A673 (cell line): ENCODE data around the gene GRK1. TPM values are rescaled to one million over a fixed set of nuclear protein-coding genes. Genes with fewer than 3 reads are reported as not detected.

Experiments
- BruUV-seq: library from RNA; stranded (reverse); fragments of 400-500 nt; replicated peaks from 2 replicates; lab custom pipeline; 2021; lab: Mats Ljungman, UMichigan
- CTCF ChIA-PET: fragments of 300-600 bp; sonication (Branson Sonifier 250); formaldehyde crosslinking; loops from one replicate; lab custom pipeline; 2022; ENCODE audit warnings: antibody characterized with exemption; lab: Charles Lee
- POLR2A ChIA-PET: fragments of 300-600 bp; sonication (Branson Sonifier 250); formaldehyde crosslinking; loops from one replicate; lab custom pipeline; 2022; ENCODE audit warnings: antibody characterized with exemption; ENCODE audit not compliant: low non-redundant PET; lab: Charles Lee
- DNase-seq: peaks from one replicate; pipeline ENCODE4 v3.0.0-alpha.2; 2015; ENCODE audit warnings: low spot score
- H3K27ac ChIP-seq: fragments of 200-600 bp; sonication (generic); 2 replicates; pipeline ENCODE4 v1.5.1; 2016; ENCODE audit warnings: mixed run types, low read depth, mild to moderate bottlenecking, mixed read lengths, antibody characterized with exemption, low read length; ENCODE audit not compliant: poor library complexity, severe bottlenecking
- H3K27me3 ChIP-seq: fragments of 200-600 bp; sonication (generic); replicated peaks from 2 replicates; pipeline ENCODE4 v1.6.1; 2017; ENCODE audit warnings: mixed run types, low read depth, mild to moderate bottlenecking, mixed read lengths, antibody characterized with exemption, low read length; ENCODE audit not compliant: insufficient read depth, poor library complexity
- H3K36me3 ChIP-seq: fragments of 200-600 bp; sonication (generic); 2 replicates; pipeline ENCODE4 v1.6.1; 2016; ENCODE audit warnings: mixed run types, mild to moderate bottlenecking, mixed read lengths, antibody characterized with exemption, low read length; ENCODE audit not compliant: insufficient read depth, poor library complexity, severe bottlenecking
- H3K4me1 ChIP-seq: fragments of 200-600 bp; sonication (generic); 2 replicates; pipeline ENCODE4 v1.6.1; 2017; ENCODE audit warnings: mixed run types, mild to moderate bottlenecking, mixed read lengths, antibody characterized with exemption, low read length; ENCODE audit not compliant: insufficient read depth, poor library complexity, severe bottlenecking
- H3K4me3 ChIP-seq: fragments of 200-600 bp; sonication (generic); 2 replicates; pipeline ENCODE4 v1.5.1; 2016; ENCODE audit warnings: low read depth, mixed run types, mild to moderate bottlenecking, mixed read lengths, low read length; ENCODE audit not compliant: poor library complexity, severe bottlenecking
- H3K9me3 ChIP-seq: fragments of 200-600 bp; sonication (generic); 2 replicates; pipeline ENCODE4 v1.6.1; 2016; ENCODE audit warnings: mixed run types, low read depth, mild to moderate bottlenecking, mixed read lengths, antibody characterized with exemption, low read length; ENCODE audit not compliant: poor library complexity, severe bottlenecking
- CTCF ChIP-seq: fragments of 300-800, 200-600 bp; sonication (generic); conservative IDR thresholded peaks from 2 replicates; pipeline ENCODE4 v1.5.1; 2017; ENCODE audit warnings: low read depth, mild to moderate bottlenecking, antibody characterized with exemption, low read length, moderate library complexity, mixed read lengths
- EZH2 ChIP-seq: fragments of 200-600 bp; sonication (generic); IDR thresholded peaks from 2 replicates; pipeline ENCODE4 v1.6.1; 2017; ENCODE audit warnings: borderline replicate concordance, low read depth, mild to moderate bottlenecking, mixed read lengths, antibody characterized with exemption, low read length; ENCODE audit not compliant: poor library complexity, severe bottlenecking
- intact Hi-C: fragments of 100-400 bp; cut with micrococcal nuclease; formaldehyde crosslinking; loops from one replicate; pipeline ENCODE4 v1.10.0; 2022; ENCODE audit not compliant: unreplicated experiment
- total RNA-seq: library from RNA; stranded (reverse); gene quantifications from 2 replicates; pipeline ENCODE4 v1.2.3, GENCODE V29; 2021

Gene GRK1
- total RNA-seq, 1 experiment from 2014 or later, result not detected

GRCh38 chr13:113753171-113753570 is 86.2 kb downstream of the GRK1 start:
- Histone ChIP-seq H3K9me3 (no peaks in the 10 kb centered on the region), H3K27ac (no peak overlapping the region), H3K27me3 (no peaks in the 10 kb centered on the region), H3K36me3 (no peaks in the 10 kb centered on the region), H3K4me1 (no peaks in the 10 kb centered on the region), H3K4me3 (no peak overlapping the region)
- intact Hi-C loops, result no loop called here
- no TSS peak for BruUV-seq
- CTCF ChIA-PET, result no interaction called here
- POLR2A ChIA-PET, result no interaction called here
- TF ChIP-seq CTCF, result no peak
- no peak for TF ChIP-seq EZH2
- no peak for DNase-seq

- TF ChIP-seq EZH2, result no peak
- no peak for TF ChIP-seq CTCF
- ChIA-PET POLR2A (no interaction called here), CTCF (no interaction called here)
- Histone ChIP-seq H3K27me3 (peaks cover 1% of the 10 kb centered on the region), H3K4me3 (no peak overlapping the region), H3K9me3 (no peaks in the 10 kb centered on the region), H3K4me1 (no peaks in the 10 kb centered on the region), H3K36me3 (no peaks in the 10 kb centered on the region), H3K27ac (no peak overlapping the region)
- intact Hi-C loops, result no loop called here
- no TSS peak for BruUV-seq
- DNase-seq, result no peak
Measured at GRCh38 chr13:113754242-113754641, 87.2 kb downstream of the GRK1 start.

GRCh38 chr13:113754691-113755090 is 87.7 kb downstream of the GRK1 start:
- H3K27me3 ChIP-seq, result peaks cover 6% of the 10 kb centered on the region
- H3K4me3 ChIP-seq, result no peak overlapping the region
- DNase-seq, result no peak
- no peaks in the 10 kb centered on the region for H3K9me3 ChIP-seq
- intact Hi-C loops, result no loop called here
- H3K4me1 ChIP-seq, result no peaks in the 10 kb centered on the region
- POLR2A ChIA-PET, result no interaction called here
- no peak overlapping the region for H3K27ac ChIP-seq
- BruUV-seq, result no TSS peak
- no peaks in the 10 kb centered on the region for H3K36me3 ChIP-seq
- TF ChIP-seq CTCF, result no peak
- no peak for TF ChIP-seq EZH2
- CTCF ChIA-PET, result no interaction called here
